HCT116 (cell line): ENCODE results near the gene BBS7. TPM values are rescaled to one million over a fixed set of nuclear protein-coding genes. Genes with fewer than 3 reads are reported as not detected.

Experiments used
- ATAC-seq: fragments of 200-7000 bp; cut with Tn5 transposase; 2 replicates; pipeline ENCODE4 v1.9.1; 2020; ENCODE audit warnings: mild to moderate bottlenecking, moderate library complexity
- BruUV-seq: library from RNA; stranded (reverse); fragments of 400-500 nt; replicated peaks from 2 replicates; lab custom pipeline; 2021; lab: Mats Ljungman, UMichigan
- CTCF ChIA-PET: fragments of 300-600 bp; sonication (Branson Sonifier 250); formaldehyde crosslinking; loops from one replicate; lab custom pipeline; 2021; ENCODE audit warnings: antibody characterized with exemption; lab: Charles Lee
- POLR2A ChIA-PET: fragments of 300-600, 350-600 bp; sonication (Branson Sonifier 250); formaldehyde crosslinking; loops from one replicate; lab custom pipeline; 2021; ENCODE audit warnings: antibody characterized with exemption; lab: Charles Lee
- RAD21 ChIA-PET, 2 experiments: fragments of 300-600 bp; sonication (Branson Sonifier 250); formaldehyde crosslinking; loops; one replicate each; lab custom pipeline; 2023; ENCODE audit warnings: low total read pairs in 2 of 2; ENCODE audit not compliant: uncharacterized antibody in 2 of 2, unreplicated experiment in 2 of 2, low non-redundant PET in 1 of 2; lab: Charles Lee
- DNase-seq: peaks from one replicate; pipeline ENCODE4 v3.0.0-alpha.2; 2010; ENCODE audit warnings: low read depth, low spot score
- H2AFZ ChIP-seq: fragments of 200-600 bp; shearing (Covaris generic), sonication (generic); 2 replicates; pipeline ENCODE4 v1.6.1; 2017; ENCODE audit warnings: low read depth, mixed run types, mixed read lengths, antibody characterized with exemption, low read length; ENCODE audit not compliant: poor library complexity, severe bottlenecking
- H3K27ac ChIP-seq: 2 replicates; pipeline ENCODE4 v1.5.1; 2012; ENCODE audit warnings: low read depth, low read length
- H3K27me3 ChIP-seq: fragments of 200-600 bp; sonication (generic); 2 replicates; pipeline ENCODE4 v1.6.1; 2016; ENCODE audit warnings: mixed run types, low read length, mixed read lengths; ENCODE audit not compliant: insufficient read depth
- H3K36me3 ChIP-seq, 2 experiments: fragments of 200-500 bp in 1 of 2; fragments of 200-600 bp in 1 of 2; sonication (Bioruptor generic) in 1 of 2; sonication (generic) in 1 of 2; 2 replicates each; pipeline versions ENCODE4 v1.5.1 to v1.6.1; 2014 to 2016; ENCODE audit warnings: low read length in 2 of 2, inconsistent platforms in 1 of 2, mixed read lengths in 1 of 2, mixed run types in 1 of 2; ENCODE audit not compliant: insufficient read depth in 2 of 2, control insufficient read depth in 1 of 2
- H3K4me1 ChIP-seq, 2 experiments: fragments of 200-600 bp in 1 of 2; sonication (generic) in 1 of 2; 2 replicates each; pipeline versions ENCODE4 v1.5.1 to v1.6.1; 2012 to 2017; ENCODE audit warnings: low read length in 2 of 2, inconsistent platforms in 1 of 2, mild to moderate bottlenecking in 1 of 2, mixed read lengths in 1 of 2, mixed run types in 1 of 2, moderate library complexity in 1 of 2; ENCODE audit not compliant: insufficient read depth in 2 of 2, control insufficient read depth in 1 of 2
- H3K4me2 ChIP-seq: fragments of 200-600 bp; sonication (generic); 2 replicates; pipeline ENCODE4 v1.6.1; 2017; ENCODE audit warnings: mixed run types, low read length, mixed read lengths
- H3K4me3 ChIP-seq, 2 experiments: fragments of 200-600 bp in 1 of 2; sonication (generic) in 1 of 2; replicated peaks in 1 of 2; 2 replicates each; pipeline ENCODE4 v1.5.1; 2011 to 2016; ENCODE audit warnings: low read length in 2 of 2, control low read depth in 1 of 2, low read depth in 1 of 2, mild to moderate bottlenecking in 1 of 2, mixed read lengths in 1 of 2, mixed run types in 1 of 2
- H3K79me2 ChIP-seq: fragments of 200-600 bp; sonication (generic); 2 replicates; pipeline ENCODE4 v1.6.1; 2017; ENCODE audit warnings: mild to moderate bottlenecking, mixed run types, low read length, moderate library complexity, mixed read lengths; ENCODE audit not compliant: insufficient read depth
- H3K9ac ChIP-seq: fragments of 200-600 bp; sonication (generic); 2 replicates; pipeline ENCODE4 v1.6.1; 2016; ENCODE audit warnings: low read length, mixed read lengths
- H3K9me2 ChIP-seq: fragments of 200-600 bp; sonication (generic), shearing (Covaris generic); 2 replicates; pipeline ENCODE4 v1.6.1; 2017; ENCODE audit warnings: mixed run types, mild to moderate bottlenecking, moderate library complexity; ENCODE audit not compliant: insufficient read depth
- H3K9me3 ChIP-seq, 2 experiments: fragments of 200-500 bp in 1 of 2; fragments of 200-600 bp in 1 of 2; sonication (Bioruptor generic) in 1 of 2; sonication (generic) in 1 of 2; 2 replicates each; pipeline ENCODE4 v1.6.1; 2014 to 2017; ENCODE audit warnings: low read length in 2 of 2, mixed read lengths in 2 of 2, inconsistent platforms in 1 of 2, low read depth in 1 of 2, mild to moderate bottlenecking in 1 of 2, mixed run types in 1 of 2, moderate library complexity in 1 of 2; ENCODE audit not compliant: control insufficient read depth in 1 of 2, insufficient read depth in 1 of 2
- H4K20me1 ChIP-seq: fragments of 200-600 bp; sonication (generic), shearing (Covaris generic); 2 replicates; pipeline ENCODE4 v1.6.1; 2017; ENCODE audit warnings: mixed run types, mild to moderate bottlenecking, moderate library complexity; ENCODE audit not compliant: insufficient read depth
- EGR1 ChIP-seq: IDR thresholded peaks from 2 replicates; pipeline ENCODE4 v1.6.1; 2012; ENCODE audit warnings: low read depth
- ELF1 ChIP-seq: IDR thresholded peaks from 2 replicates; pipeline ENCODE4 v1.6.1; 2012; ENCODE audit warnings: low read depth, borderline replicate concordance
- EZH2 ChIP-seq: fragments of 200-600 bp; sonication (generic); IDR thresholded peaks from 2 replicates; pipeline ENCODE4 v1.6.1; 2017; ENCODE audit warnings: antibody characterized with exemption, mixed run types
- FOSL1 ChIP-seq: IDR thresholded peaks from 2 replicates; pipeline ENCODE4 v1.6.1; 2012; ENCODE audit warnings: low read depth
- JUND ChIP-seq: IDR thresholded peaks from 2 replicates; pipeline ENCODE4 v1.6.1; 2012
- MAX ChIP-seq: IDR thresholded peaks from 2 replicates; pipeline ENCODE4 v1.6.1; 2012
- POLR2A ChIP-seq: IDR thresholded peaks from 2 replicates; pipeline ENCODE4 v1.7.0; 2011; ENCODE audit warnings: borderline replicate concordance; ENCODE audit not compliant: insufficient read depth, insufficient read length; ENCODE audit errors: extremely low read depth
- POLR2AphosphoS5 ChIP-seq: IDR thresholded peaks from 2 replicates; pipeline ENCODE4 v1.6.1; 2011; ENCODE audit warnings: mild to moderate bottlenecking, low read depth, low read length, moderate library complexity
- RAD21 ChIP-seq: IDR thresholded peaks from 2 replicates; pipeline ENCODE4 v1.6.1; 2012; ENCODE audit warnings: low read depth, mild to moderate bottlenecking
- YY1 ChIP-seq: IDR thresholded peaks from 2 replicates; pipeline ENCODE4 v1.6.1; 2011; ENCODE audit warnings: low read length, low read depth, moderate library complexity, mild to moderate bottlenecking; ENCODE audit not compliant: insufficient replicate concordance; ENCODE audit errors: extremely low read depth
- intact Hi-C: fragments of 100-400 bp; cut with micrococcal nuclease; formaldehyde crosslinking; loops from 2 replicates; pipeline ENCODE4 v1.10.0; 2022
- total RNA-seq: library from RNA; stranded (reverse); gene quantifications from one replicate; pipeline ENCODE4 v1.2.1, GENCODE V29; 2021; ENCODE audit not compliant: unreplicated experiment
- TF ChIP-seq, protein P1 (sequence below), 3 experiments: fragments of 200-600 bp in 1 of 3; sonication (generic) in 1 of 3; IDR thresholded peaks in 2 of 3; conservative IDR thresholded peaks in 1 of 3; 2 replicates each; pipeline ENCODE4 v1.5.1; 2012 to 2017; ENCODE audit warnings: low read depth in 2 of 3, low read length in 2 of 3, antibody characterized with exemption in 1 of 3, borderline replicate concordance in 1 of 3, control low read depth in 1 of 3, mild to moderate bottlenecking in 1 of 3, mixed read lengths in 1 of 3, mixed run types in 1 of 3, moderate library complexity in 1 of 3; ENCODE audit not compliant: insufficient read depth in 1 of 3

The BBS7 gene
- total RNA-seq, 1 experiment from 2014 or later: 22.9 TPM

DNA sequence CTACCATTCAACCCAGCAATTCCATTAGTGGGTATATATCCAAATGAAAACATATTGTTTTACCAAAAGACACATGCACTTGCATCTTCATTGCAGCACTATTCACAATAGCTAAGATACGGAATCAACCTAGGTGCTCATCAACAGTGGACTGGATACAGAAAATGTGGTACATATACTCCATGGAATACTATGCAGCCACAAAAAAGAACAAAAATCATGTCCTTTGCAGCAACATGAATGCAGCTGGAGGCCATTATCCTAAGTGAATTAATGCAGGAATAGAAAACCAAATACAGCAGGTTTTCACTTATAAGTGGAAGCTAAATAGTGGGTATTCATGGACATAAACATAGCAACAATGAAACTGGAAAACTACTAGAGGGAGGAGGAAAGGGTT lies 38.1 kb upstream of the BBS7 start:
- H3K4me3 ChIP-seq: no peak overlapping the region
- no peaks in the 10 kb centered on the region for H4K20me1 ChIP-seq
- no TSS peak for BruUV-seq
- H3K4me2 ChIP-seq: no peak overlapping the region
- no peak overlapping the region for H3K9ac ChIP-seq
- no peak overlapping the region for H3K27ac ChIP-seq
- intact Hi-C loops: no loop called here
- no peaks in the 10 kb centered on the region for H3K36me3 ChIP-seq
- no peaks in the 10 kb centered on the region for H3K9me3 ChIP-seq
- POLR2A ChIA-PET: no interaction called here
- TF ChIP-seq EGR1: no peak
- no peak for TF ChIP-seq POLR2A
- no peak for TF ChIP-seq MAX
- no peak for TF ChIP-seq YY1
- no peak for TF ChIP-seq RAD21
- TF ChIP-seq FOSL1: no peak
- TF ChIP-seq, all 23 proteins: peak for 0
- CTCF ChIA-PET: no interaction called here
- RAD21 ChIA-PET: no interaction called here
- no peaks in the 10 kb centered on the region for H3K9me2 ChIP-seq
- no peak overlapping the region for H2AFZ ChIP-seq
- H3K4me1 ChIP-seq: no peaks in the 10 kb centered on the region
- no peaks in the 10 kb centered on the region for H3K79me2 ChIP-seq
- ATAC-seq (no peak), DNase-seq (no peak)
- no peaks in the 10 kb centered on the region for H3K27me3 ChIP-seq

DNA sequence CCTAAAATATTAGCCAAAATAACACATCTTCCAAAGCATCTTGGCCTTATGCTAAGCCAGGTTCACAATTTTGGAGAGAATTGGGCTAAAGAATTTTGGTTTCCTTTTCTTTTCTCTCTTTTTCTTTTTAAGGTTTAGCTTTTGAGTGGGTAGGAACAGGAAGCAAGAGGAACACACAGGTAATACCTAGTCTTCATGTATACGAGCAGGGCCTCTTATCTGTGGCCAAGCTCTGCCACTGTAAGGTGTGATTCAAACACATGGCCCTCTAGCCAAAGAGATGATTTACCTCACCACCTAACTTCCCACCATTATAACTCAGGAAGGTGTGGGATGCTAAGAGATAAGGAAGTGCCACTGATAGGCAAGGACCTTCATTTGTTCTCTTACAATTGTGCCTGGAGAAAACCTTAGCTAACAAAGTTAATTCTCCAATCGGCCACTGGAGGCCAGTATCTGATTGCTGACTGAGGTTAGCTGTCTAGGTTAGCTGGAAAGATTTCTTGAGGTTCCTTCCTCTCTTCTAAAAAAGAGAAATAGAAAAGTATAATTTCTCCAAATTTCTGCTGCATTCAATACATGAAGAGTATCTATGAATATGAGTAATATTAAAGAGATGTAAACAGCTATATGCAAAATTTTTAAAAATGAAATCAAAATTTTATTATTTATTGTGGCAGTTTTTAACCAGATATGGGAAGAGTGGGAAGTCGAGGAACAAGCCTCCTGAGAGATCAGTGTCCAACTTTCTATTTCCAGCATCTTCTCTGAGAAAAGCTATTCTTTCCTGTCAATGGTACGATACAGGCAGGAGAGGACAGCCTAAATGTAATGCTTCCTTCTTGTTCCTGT lies 30.1 kb upstream of the BBS7 start:
- RAD21 ChIA-PET: interaction anchor here (1.0 to 2.1 kb wide), 2 partner anchors 677 kb away, joined by 5 to 12 read pairs; no protein-coding TSS in a partner anchor
- TF ChIP-seq ELF1: no peak
- no peak for TF ChIP-seq JUND
- TF ChIP-seq POLR2AphosphoS5: no peak
- no peak for TF ChIP-seq EZH2
- peak; percentile 94 for TF ChIP-seq RAD21
- TF ChIP-seq, protein P1, sequence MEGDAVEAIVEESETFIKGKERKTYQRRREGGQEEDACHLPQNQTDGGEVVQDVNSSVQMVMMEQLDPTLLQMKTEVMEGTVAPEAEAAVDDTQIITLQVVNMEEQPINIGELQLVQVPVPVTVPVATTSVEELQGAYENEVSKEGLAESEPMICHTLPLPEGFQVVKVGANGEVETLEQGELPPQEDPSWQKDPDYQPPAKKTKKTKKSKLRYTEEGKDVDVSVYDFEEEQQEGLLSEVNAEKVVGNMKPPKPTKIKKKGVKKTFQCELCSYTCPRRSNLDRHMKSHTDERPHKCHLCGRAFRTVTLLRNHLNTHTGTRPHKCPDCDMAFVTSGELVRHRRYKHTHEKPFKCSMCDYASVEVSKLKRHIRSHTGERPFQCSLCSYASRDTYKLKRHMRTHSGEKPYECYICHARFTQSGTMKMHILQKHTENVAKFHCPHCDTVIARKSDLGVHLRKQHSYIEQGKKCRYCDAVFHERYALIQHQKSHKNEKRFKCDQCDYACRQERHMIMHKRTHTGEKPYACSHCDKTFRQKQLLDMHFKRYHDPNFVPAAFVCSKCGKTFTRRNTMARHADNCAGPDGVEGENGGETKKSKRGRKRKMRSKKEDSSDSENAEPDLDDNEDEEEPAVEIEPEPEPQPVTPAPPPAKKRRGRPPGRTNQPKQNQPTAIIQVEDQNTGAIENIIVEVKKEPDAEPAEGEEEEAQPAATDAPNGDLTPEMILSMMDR (IDR thresholded peaks at IDR 0.05 in 2 of 3, conservative IDR thresholded peaks at IDR 0.05 in 1 of 3; ENCODE audit: borderline replicate concordance in 1 of 3, insufficient read depth in 1 of 3, low read depth in 2 of 3, low read length in 2 of 3): peak; percentile 74 to 86 (median 78)
- TF ChIP-seq, all 23 proteins: peak for 2
- Histone ChIP-seq H3K36me3 (no peaks in the 10 kb centered on the region), H3K4me2 (no peak overlapping the region), H3K9ac (no peak overlapping the region), H4K20me1 (no peaks in the 10 kb centered on the region), H3K27ac (no peak overlapping the region), H3K4me1 (peaks cover 0 to 4% of the 10 kb centered on the region in 2 experiments; a peak in 1 of 4 replicates), H3K9me2 (no peaks in the 10 kb centered on the region), H3K4me3 (no peak overlapping the region), H3K27me3 (no peaks in the 10 kb centered on the region), H2AFZ (no peak overlapping the region), H3K9me3 (no peaks in the 10 kb centered on the region), H3K79me2 (no peaks in the 10 kb centered on the region)
- ATAC-seq (peak; percentile 90), DNase-seq (peak; percentile 56)
- CTCF ChIA-PET: interaction anchor here (0.7 to 2.9 kb wide), 17 partner anchors 8 to 1192 kb away, joined by 3 to 52 read pairs (median 4); no protein-coding TSS in a partner anchor
- no TSS peak for BruUV-seq
- intact Hi-C loops: loop anchor here (1.0 to 5.0 kb wide), 4 partner anchors 103 to 1032 kb away; no protein-coding TSS in a partner anchor
- POLR2A ChIA-PET: no interaction called here
